Head of caudate nucleus (tissue), 42 donors: ENCODE results near the gene SUGP2.

Experiments used
- DNase-seq, 42 donors: peaks; one replicate each; pipeline versions ENCODE4 v3.0.0 to v3.0.0-alpha.2; 2020 to 2021; ENCODE audit warnings: mixed read lengths in 7 of 42
- intact Hi-C: fragments of 100-400 bp; cut with DNase I; formaldehyde crosslinking; loops from one replicate; pipeline ENCODE4 v1.15.0; 2022

SUGP2 gene

GRCh38 chr19:19033426-19034203, at the start of gene SUGP2, which contains the start of gene ARMC6:
SUGP2 (minus strand) TSS chr19:19033517; CDS start chr19:19031071, 2,446 bp downstream.
ARMC6 (plus strand) TSS chr19:19033603; CDS start chr19:19034210, 607 bp downstream.
- DNase-seq, result peak; percentile 69 to 95 (median 90)
- intact Hi-C loops, result loop anchor here (1.0 kb wide), 1 partner anchor 30 kb away; the partner anchor contains the start of gene SLC25A42

GRCh38 chr19:19081642-19082151, 48.4 kb upstream of the SUGP2 start:
- intact Hi-C loops, result no loop called here
- no peak for DNase-seq

- DNase-seq, result no peak
- intact Hi-C loops, result no loop called here
These were observed 46.3 kb upstream of the SUGP2 start for GRCh38 chr19:19079571-19079970.

- no peak for DNase-seq
- intact Hi-C loops, result no loop called here
These were observed 45.5 kb upstream of the SUGP2 start for GRCh38 chr19:19078801-19079200.

- intact Hi-C loops, result no loop called here
- DNase-seq, result no peak
These were observed 43.8 kb upstream of the SUGP2 start for GRCh38 chr19:19077103-19077502.

GRCh38 chr19:19076476-19076875, 43.2 kb upstream of the SUGP2 start:
- intact Hi-C loops, result no loop called here
- no peak for DNase-seq

GRCh38 chr19:19075126-19075525, 41.8 kb upstream of the SUGP2 start:
- no peak for DNase-seq
- intact Hi-C loops, result no loop called here

GRCh38 chr19:19074196-19074882, 41.0 kb upstream of the SUGP2 start:
- intact Hi-C loops, result no loop called here
- no peak for DNase-seq

GRCh38 chr19:19071897-19072296, 38.6 kb upstream of the SUGP2 start:
- intact Hi-C loops, result no loop called here
- no peak for DNase-seq

GRCh38 chr19:19068659-19069654, 35.6 kb upstream of the SUGP2 start:
- DNase-seq, result peak in 14 of 42 donors; percentile 13 to 45 (median 38)
- intact Hi-C loops, result no loop called here

GRCh38 chr19:19067276-19068072, 34.2 kb upstream of the SUGP2 start:
- intact Hi-C loops, result no loop called here
- DNase-seq, result no peak

- intact Hi-C loops, result no loop called here
- peak in 11 of 42 donors; percentile 7 to 45 (median 23) for DNase-seq
These were observed 31.8 kb upstream of the SUGP2 start for GRCh38 chr19:19064811-19065745.

- intact Hi-C loops, result no loop called here
- DNase-seq, result peak in 16 of 42 donors; percentile 9 to 48 (median 26)
These were observed 30.9 kb upstream of the SUGP2 start for GRCh38 chr19:19064098-19064722.

- intact Hi-C loops, result loop anchor here (1.0 kb wide), 1 partner anchor 30 kb away; the partner anchor contains the start of genes ARMC6 and SUGP2
These were observed 30.1 kb upstream of the SUGP2 start, which contains the start of gene SLC25A42 for GRCh38 chr19:19063183-19064097. SLC25A42 (plus strand) TSS chr19:19063994; CDS start chr19:19096125, 32,131 bp downstream.

More at GRCh38 chr19:19063183-19064097, 30.1 kb upstream of the SUGP2 start, which contains the start of gene SLC25A42:
- peak; percentile 98 to 100 (median 100) for DNase-seq
